HepG2 (cell line): ENCODE measurements around the gene PRRC2A. TPM values are rescaled to one million over a fixed set of nuclear protein-coding genes. Genes with fewer than 3 reads are reported as not detected.
A peak's percentile ranks its signal among the peaks of the same experiment; 100 is the strongest.

Source experiments
- BCLAF1 ChIP-seq: fragments of 450-650 bp; IDR thresholded peaks from 2 replicates; pipeline ENCODE4 v1.6.1; 2017; ENCODE audit warnings: mild to moderate bottlenecking
- CHD4 ChIP-seq: fragments of 200-600 bp; sonication (generic); IDR thresholded peaks from 2 replicates; pipeline ENCODE4 v1.7.0; 2017; ENCODE audit warnings: mild to moderate bottlenecking, low read length, borderline replicate concordance
- HNRNPH1 ChIP-seq: fragments of 200-400 bp; formaldehyde crosslinking; optimal IDR thresholded peaks from 2 replicates; pipeline ENCODE3; 2017; ENCODE audit warnings: mild to moderate bottlenecking, low read depth, low read length
- PHF5A ChIP-seq: IDR thresholded peaks from one replicate; pipeline ENCODE4 v1.6.1; 2018; ENCODE audit warnings: low read depth, missing genetic modification reagents; ENCODE audit not compliant: unreplicated experiment
- RFXAP ChIP-seq: sonication (generic); formaldehyde crosslinking; IDR thresholded peaks from 2 replicates; pipeline ENCODE4 v1.4.0; 2020; ENCODE audit warnings: missing genetic modification reagents, borderline replicate concordance
- SALL1 ChIP-seq: sonication (generic); formaldehyde crosslinking; IDR thresholded peaks from 2 replicates; pipeline ENCODE4 v1.8.0; 2022; ENCODE audit warnings: mild to moderate bottlenecking, missing genetic modification reagents
- THAP9 ChIP-seq: sonication (generic); formaldehyde crosslinking; IDR thresholded peaks from 2 replicates; pipeline ENCODE4; 2020; ENCODE audit warnings: missing genetic modification reagents, mild to moderate bottlenecking, borderline replicate concordance
- ZHX2 ChIP-seq, 2 experiments: sonication (generic) in 1 of 2; formaldehyde crosslinking in 1 of 2; IDR thresholded peaks; 2 replicates each; pipeline versions ENCODE4 v1.6.1 to v1.9.0; 2014 to 2022; ENCODE audit warnings: antibody characterized with exemption in 1 of 2, borderline replicate concordance in 1 of 2, inconsistent platforms in 1 of 2, low read depth in 1 of 2, missing genetic modification reagents in 1 of 2
- ZNF180 ChIP-seq: sonication (generic); formaldehyde crosslinking; IDR thresholded peaks from 2 replicates; pipeline ENCODE4 v1.4.0; 2020; ENCODE audit warnings: low read depth, missing genetic modification reagents, borderline replicate concordance
- polyA plus RNA-seq, 8 experiments: library from polyadenylated mRNA; depleted of rRNA in 3 of 8; stranded (reverse) in 7 of 8; unstranded in 1 of 8; fragments of >200 nt; fragmentation: Illumina TruSeq in 4 of 8; extraction: Trizol in 4 of 8; gene quantifications; 2 replicates each; pipeline versions ENCODE4 v1.2.1 to v1.2.3, GENCODE V29; 2011 to 2016; ENCODE audit warnings: low read depth in 4 of 8, missing spikeins in 1 of 8, mixed read lengths in 1 of 8; ENCODE audit not compliant: insufficient read depth in 1 of 8
- total RNA-seq, 5 experiments: library from RNA; depleted of rRNA; stranded (reverse); fragments of >200 nt; fragmentation: Illumina TruSeq; extraction: Trizol; gene quantifications; 2 replicates each; pipeline ENCODE4 v1.2.3, GENCODE V29; 2016; ENCODE audit warnings: low read depth in 1 of 5

Gene PRRC2A
- total and polyA plus RNA-seq, 2 of the 13 experiments (the other 11 are each of a cell fraction or from before 2014, with no cell fraction given) = 38.9 to 47.4 TPM

- TF ChIP-seq PHF5A (CRISPR knock-in tag) = peak; percentile 5
- TF ChIP-seq BCLAF1 = no peak
- TF ChIP-seq ZHX2 (IDR thresholded peaks at IDR 0.05; ENCODE audit: low read depth) = no peak
- TF ChIP-seq ZHX2 (CRISPR knock-in tag; IDR thresholded peaks at IDR 0.05; ENCODE audit: borderline replicate concordance) = peak; percentile 56; the same call in 1 of the 2 replicates
- TF ChIP-seq ZNF180 (CRISPR knock-in tag) = peak; percentile 68; the same call in 1 of the 2 replicates
- TF ChIP-seq RFXAP (CRISPR knock-in tag) = peak; percentile 76
- peak; percentile 34; the same call in 1 of the 2 replicates for TF ChIP-seq THAP9 (CRISPR knock-in tag)
- 0 out of 2 replicates have a peak, but pooled peaks have one; percentile 48 for TF ChIP-seq SALL1
- peak; percentile 76 for TF ChIP-seq HNRNPH1
- TF ChIP-seq CHD4 = no peak
- TF ChIP-seq, all 625 proteins: peak for 80
Measured at GRCh38 chr6:31663961-31664789, 43.7 kb downstream of the PRRC2A start (continued).
